Measurements from ENCODE around the gene RAB9B.

Gene RAB9B

GRCh38 chrX:103779141-103779789, 52.8 kb downstream of the RAB9B start:
- Histone ChIP-seq H3K27me3 (ENCODE audit: control insufficient read depth, low read length) (no peaks in the 10 kb centered on the region), H3K27ac (ENCODE audit: low read depth, low read length) (no peak overlapping the region), H3K4me3 (ENCODE audit: low read length) (no peak overlapping the region), H3K4me1 (ENCODE audit: control insufficient read depth, low read length) (no peaks in the 10 kb centered on the region), H3F3A (ENCODE audit: control insufficient read depth, insufficient read depth) (no peaks in the 10 kb centered on the region), H3K9me3 (ENCODE audit: control insufficient read depth, insufficient read depth, low read length) (no peaks in the 10 kb centered on the region), H4K20me1 (ENCODE audit: control insufficient read depth, insufficient read depth, low read depth, low read length) (no peaks in the 10 kb centered on the region), H3K9me2 (replicated peaks; ENCODE audit: control insufficient read depth, low read length) (no peaks in the 10 kb centered on the region), H3K36me3 (ENCODE audit: control insufficient read depth, low read length) (no peaks in the 10 kb centered on the region), H3K4me2 (ENCODE audit: low read length) (no peak overlapping the region), H3K79me2 (ENCODE audit: control insufficient read depth, low read length) (no peaks in the 10 kb centered on the region)
- TF ChIP-seq CTCF (IDR thresholded peaks at IDR 0.05; ENCODE audit: low read depth, low read length, poor library complexity, severe bottlenecking): no peak
- no peak for TF ChIP-seq EZH2phosphoT487 (IDR thresholded peaks at IDR 0.05; ENCODE audit: borderline replicate concordance, low read length)

GRCh38 chrX:103776546-103776945, 55.5 kb downstream of the RAB9B start, which contains the start of gene PLP1:
PLP1 (plus strand) TSS chrX:103776840; CDS start chrX:103776996, 156 bp downstream.
- no peaks in the 10 kb centered on the region for H3K9me2 ChIP-seq (replicated peaks; ENCODE audit: control insufficient read depth, low read length)
- H3K27ac ChIP-seq (ENCODE audit: low read depth, low read length): no peak within 1 kb of the TSS
- no peak for TF ChIP-seq CTCF (IDR thresholded peaks at IDR 0.05; ENCODE audit: low read depth, low read length, poor library complexity, severe bottlenecking)
- no peak for TF ChIP-seq EZH2phosphoT487 (IDR thresholded peaks at IDR 0.05; ENCODE audit: borderline replicate concordance, low read length)
- H3K4me3 ChIP-seq (ENCODE audit: low read length): no peak within 1 kb of the TSS
- H3K4me2 ChIP-seq (ENCODE audit: low read length): no peak within 1 kb of the TSS
- H3K9me3 ChIP-seq (ENCODE audit: control insufficient read depth, insufficient read depth, low read length): no peaks in the 10 kb centered on the region
- no peaks in the 10 kb centered on the region for H3K36me3 ChIP-seq (ENCODE audit: control insufficient read depth, low read length)
- H3F3A ChIP-seq (ENCODE audit: control insufficient read depth, insufficient read depth): no peaks in the 10 kb centered on the region
- no peaks in the 10 kb centered on the region for H3K4me1 ChIP-seq (ENCODE audit: control insufficient read depth, low read length)
- no peaks in the 10 kb centered on the region for H3K27me3 ChIP-seq (ENCODE audit: control insufficient read depth, low read length)
- H3K79me2 ChIP-seq (ENCODE audit: control insufficient read depth, low read length): no peaks in the 10 kb centered on the region
- no peaks in the 10 kb centered on the region for H4K20me1 ChIP-seq (ENCODE audit: control insufficient read depth, insufficient read depth, low read depth, low read length)

- TF ChIP-seq CTCF (IDR thresholded peaks at IDR 0.05; ENCODE audit: low read depth, low read length, poor library complexity, severe bottlenecking) (peak; percentile 16), EZH2phosphoT487 (IDR thresholded peaks at IDR 0.05; ENCODE audit: borderline replicate concordance, low read length) (no peak)
- Histone ChIP-seq H3K9me2 (replicated peaks; ENCODE audit: control insufficient read depth, low read length) (no peaks in the 10 kb centered on the region), H3K79me2 (ENCODE audit: control insufficient read depth, low read length) (no peaks in the 10 kb centered on the region), H3K36me3 (ENCODE audit: control insufficient read depth, low read length) (no peaks in the 10 kb centered on the region), H3K9me3 (ENCODE audit: control insufficient read depth, insufficient read depth, low read length) (no peaks in the 10 kb centered on the region), H3K4me3 (ENCODE audit: low read length) (no peak overlapping the region), H3K27ac (ENCODE audit: low read depth, low read length) (no peak overlapping the region), H3K27me3 (ENCODE audit: control insufficient read depth, low read length) (no peaks in the 10 kb centered on the region), H3K4me1 (ENCODE audit: control insufficient read depth, low read length) (no peaks in the 10 kb centered on the region), H4K20me1 (ENCODE audit: control insufficient read depth, insufficient read depth, low read depth, low read length) (no peaks in the 10 kb centered on the region), H3K4me2 (ENCODE audit: low read length) (no peak overlapping the region), H3F3A (ENCODE audit: control insufficient read depth, insufficient read depth) (no peaks in the 10 kb centered on the region)
Measured at GRCh38 chrX:103774070-103774642, 57.9 kb downstream of the RAB9B start.

Data from DOHH2 (cell line).